ENCODE data around the gene GPR171.
"Not testable (repeated sequence)": the region's sequence is repeated elsewhere in the genome, so short reads cannot be mapped to it uniquely, and the experiment has no call there.

Gene GPR171

GRCh38 chr3:151203051-151203420, at the start of gene GPR171:
TSS of gene GPR171 (minus strand) at chr3:151203216. CDS start at chr3:151199386, 3,830 bp downstream.
- Histone ChIP-seq H3K9me3 (ENCODE audit: insufficient read depth, low read length) (no peaks in the 10 kb centered on the region), H3K4me3 (ENCODE audit: insufficient read depth, low read length, poor library complexity, severe bottlenecking) (no peak within 1 kb of the TSS), H3K9me2 (replicated peaks; ENCODE audit: insufficient read depth, low read length) (no peaks in the 10 kb centered on the region), H3K9ac (ENCODE audit: low read length) (no peak within 1 kb of the TSS), H3K36me3 (ENCODE audit: low read length) (no peaks in the 10 kb centered on the region), H3K27me3 (ENCODE audit: low read length) (no peaks in the 10 kb centered on the region), H4K20me1 (ENCODE audit: low read depth, low read length) (no peaks in the 10 kb centered on the region), H3K4me2 (ENCODE audit: low read depth, low read length, poor library complexity, severe bottlenecking) (no peak within 1 kb of the TSS), H3K27ac (ENCODE audit: low read depth, low read length) (no peak within 1 kb of the TSS), H3K79me2 (ENCODE audit: insufficient read depth, low read length) (no peaks in the 10 kb centered on the region), H3F3A (ENCODE audit: insufficient read depth) (no peaks in the 10 kb centered on the region), H2AFZ (ENCODE audit: low read depth, low read length, severe bottlenecking) (no peak within 1 kb of the TSS)
- TF ChIP-seq, protein P1, sequence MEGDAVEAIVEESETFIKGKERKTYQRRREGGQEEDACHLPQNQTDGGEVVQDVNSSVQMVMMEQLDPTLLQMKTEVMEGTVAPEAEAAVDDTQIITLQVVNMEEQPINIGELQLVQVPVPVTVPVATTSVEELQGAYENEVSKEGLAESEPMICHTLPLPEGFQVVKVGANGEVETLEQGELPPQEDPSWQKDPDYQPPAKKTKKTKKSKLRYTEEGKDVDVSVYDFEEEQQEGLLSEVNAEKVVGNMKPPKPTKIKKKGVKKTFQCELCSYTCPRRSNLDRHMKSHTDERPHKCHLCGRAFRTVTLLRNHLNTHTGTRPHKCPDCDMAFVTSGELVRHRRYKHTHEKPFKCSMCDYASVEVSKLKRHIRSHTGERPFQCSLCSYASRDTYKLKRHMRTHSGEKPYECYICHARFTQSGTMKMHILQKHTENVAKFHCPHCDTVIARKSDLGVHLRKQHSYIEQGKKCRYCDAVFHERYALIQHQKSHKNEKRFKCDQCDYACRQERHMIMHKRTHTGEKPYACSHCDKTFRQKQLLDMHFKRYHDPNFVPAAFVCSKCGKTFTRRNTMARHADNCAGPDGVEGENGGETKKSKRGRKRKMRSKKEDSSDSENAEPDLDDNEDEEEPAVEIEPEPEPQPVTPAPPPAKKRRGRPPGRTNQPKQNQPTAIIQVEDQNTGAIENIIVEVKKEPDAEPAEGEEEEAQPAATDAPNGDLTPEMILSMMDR (IDR thresholded peaks at IDR 0.05; ENCODE audit: insufficient read depth, low read length, poor library complexity, severe bottlenecking) = no peak
- no peak for TF ChIP-seq EZH2phosphoT487 (conservative IDR thresholded peaks at IDR 0.05; ENCODE audit: low read length)

- H3K36me3 ChIP-seq (ENCODE audit: low read length) = no peaks in the 10 kb centered on the region
- no peak overlapping the region for H3K4me3 ChIP-seq (ENCODE audit: insufficient read depth, low read length, poor library complexity, severe bottlenecking)
- H3K9ac ChIP-seq (ENCODE audit: low read length) = no peak overlapping the region
- no peaks in the 10 kb centered on the region for H3F3A ChIP-seq (ENCODE audit: insufficient read depth)
- H4K20me1 ChIP-seq (ENCODE audit: low read depth, low read length) = no peaks in the 10 kb centered on the region
- H3K79me2 ChIP-seq (ENCODE audit: insufficient read depth, low read length) = no peaks in the 10 kb centered on the region
- H3K9me2 ChIP-seq (replicated peaks; ENCODE audit: insufficient read depth, low read length) = no peaks in the 10 kb centered on the region
- H3K9me3 ChIP-seq (ENCODE audit: insufficient read depth, low read length) = no peaks in the 10 kb centered on the region
- H3K4me2 ChIP-seq (ENCODE audit: low read depth, low read length, poor library complexity, severe bottlenecking) = no peak overlapping the region
- no peak overlapping the region for H2AFZ ChIP-seq (ENCODE audit: low read depth, low read length, severe bottlenecking)
- no peaks in the 10 kb centered on the region for H3K27me3 ChIP-seq (ENCODE audit: low read length)
- no peak overlapping the region for H3K27ac ChIP-seq (ENCODE audit: low read depth, low read length)
- TF ChIP-seq, protein P1 (IDR thresholded peaks at IDR 0.05; ENCODE audit: insufficient read depth, low read length, poor library complexity, severe bottlenecking) = no peak
- TF ChIP-seq EZH2phosphoT487 (conservative IDR thresholded peaks at IDR 0.05; ENCODE audit: low read length) = no peak
Observed at GRCh38 chr3:151248772-151249337, 45.8 kb upstream of the GPR171 start.

GRCh38 chr3:151242006-151242405, 39.0 kb upstream of the GPR171 start:
- not testable (repeated sequence) for H3K36me3 ChIP-seq (ENCODE audit: low read length); H2AFZ ChIP-seq (ENCODE audit: low read depth, low read length, severe bottlenecking); H3K4me2 ChIP-seq (ENCODE audit: low read depth, low read length, poor library complexity, severe bottlenecking); H3K27me3 ChIP-seq (ENCODE audit: low read length); H3F3A ChIP-seq (ENCODE audit: insufficient read depth); H3K4me3 ChIP-seq (ENCODE audit: insufficient read depth, low read length, poor library complexity, severe bottlenecking); H3K9me3 ChIP-seq (ENCODE audit: insufficient read depth, low read length); H4K20me1 ChIP-seq (ENCODE audit: low read depth, low read length); H3K9me2 ChIP-seq (replicated peaks; ENCODE audit: insufficient read depth, low read length); H3K79me2 ChIP-seq (ENCODE audit: insufficient read depth, low read length); H3K27ac ChIP-seq (ENCODE audit: low read depth, low read length); H3K9ac ChIP-seq (ENCODE audit: low read length)

DNA sequence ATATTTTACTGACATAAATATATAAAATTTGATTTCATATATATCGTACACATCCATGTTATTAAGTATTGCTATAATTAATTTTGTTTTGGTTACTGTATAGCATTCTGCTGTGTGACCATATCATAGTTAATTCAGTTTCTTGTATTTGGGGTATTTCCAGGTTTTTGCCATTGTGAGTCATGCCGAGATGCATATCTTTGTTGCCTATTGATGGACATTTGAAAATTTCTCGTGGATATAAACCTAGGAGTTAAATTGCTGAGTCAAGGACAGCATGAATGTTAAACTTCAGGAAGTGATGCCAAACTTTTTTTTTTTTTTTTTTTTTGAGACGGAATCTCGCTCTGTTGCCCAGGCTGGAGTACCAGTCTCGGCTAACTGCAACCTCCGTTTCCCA, 33.7 kb upstream of the GPR171 start:
- no peak overlapping the region for H3K4me3 ChIP-seq (ENCODE audit: insufficient read depth, low read length, poor library complexity, severe bottlenecking)
- TF ChIP-seq, protein P1 (IDR thresholded peaks at IDR 0.05; ENCODE audit: insufficient read depth, low read length, poor library complexity, severe bottlenecking) = no peak
- TF ChIP-seq EZH2phosphoT487 (conservative IDR thresholded peaks at IDR 0.05; ENCODE audit: low read length) = no peak
- no peaks in the 10 kb centered on the region for H3K27me3 ChIP-seq (ENCODE audit: low read length)
- H3K9me2 ChIP-seq (replicated peaks; ENCODE audit: insufficient read depth, low read length) = no peaks in the 10 kb centered on the region
- no peak overlapping the region for H3K9ac ChIP-seq (ENCODE audit: low read length)
- no peaks in the 10 kb centered on the region for H3F3A ChIP-seq (ENCODE audit: insufficient read depth)
- no peaks in the 10 kb centered on the region for H3K36me3 ChIP-seq (ENCODE audit: low read length)
- no peak overlapping the region for H2AFZ ChIP-seq (ENCODE audit: low read depth, low read length, severe bottlenecking)
- H3K79me2 ChIP-seq (ENCODE audit: insufficient read depth, low read length) = no peaks in the 10 kb centered on the region
- H3K9me3 ChIP-seq (ENCODE audit: insufficient read depth, low read length) = no peaks in the 10 kb centered on the region
- no peak overlapping the region for H3K27ac ChIP-seq (ENCODE audit: low read depth, low read length)
- H3K4me2 ChIP-seq (ENCODE audit: low read depth, low read length, poor library complexity, severe bottlenecking) = no peak overlapping the region
- no peaks in the 10 kb centered on the region for H4K20me1 ChIP-seq (ENCODE audit: low read depth, low read length)
